ENCODE measurements around the gene PARK7.

GRCh38 chr1:8027748-8028570, 66.4 kb downstream of the PARK7 start:
- no peak for TF ChIP-seq POLR2A (IDR thresholded peaks at IDR 0.05; ENCODE audit: low read depth, low read length)
- no peak for TF ChIP-seq POLR2AphosphoS5 (IDR thresholded peaks at IDR 0.05; ENCODE audit: low read depth, low read length)
- TF ChIP-seq TAF1 (IDR thresholded peaks at IDR 0.05; ENCODE audit: borderline replicate concordance, low read depth, low read length) = no peak
